IMR-90 (cell line): ENCODE measurements around the gene MAP3K1. TPM values are rescaled to one million over a fixed set of nuclear protein-coding genes. Genes with fewer than 3 reads are reported as not detected.

Source experiments
- ATAC-seq: fragments of 200-7000 bp; cut with Tn5 transposase; 2 replicates; pipeline ENCODE4 v1.9.1; 2020; ENCODE audit warnings: low read depth, mild to moderate bottlenecking, moderate library complexity
- BruUV-seq: library from RNA; stranded (reverse); fragments of 400-500 nt; replicated peaks from 2 replicates; lab custom pipeline; 2021; lab: Mats Ljungman, UMichigan
- CTCF ChIA-PET: fragments of 300-600 bp; formaldehyde crosslinking; extraction: SDS; loops from one replicate; lab custom pipeline; 2021; ENCODE audit warnings: antibody characterized with exemption; lab: Yijun Ruan, JAX
- POLR2A ChIA-PET: fragments of 300-600 bp; sonication (Branson Sonifier 250); formaldehyde crosslinking; loops from one replicate; lab custom pipeline; 2022; ENCODE audit warnings: antibody characterized with exemption; ENCODE audit not compliant: unreplicated experiment; lab: Charles Lee
- DNase-seq: peaks from one replicate; pipeline ENCODE4 v3.0.0; 2013
- H2AFZ ChIP-seq: replicated peaks from 2 replicates; pipeline ENCODE3; 2013; ENCODE audit warnings: low read length, mild to moderate bottlenecking; ENCODE audit not compliant: poor library complexity
- H2AK5ac ChIP-seq: 2 replicates; pipeline ENCODE4 v1.6.1; 2013; ENCODE audit warnings: low read depth, low read length, inconsistent platforms
- H2AK9ac ChIP-seq: replicated peaks from 2 replicates; pipeline ENCODE3; 2013; ENCODE audit warnings: mild to moderate bottlenecking, low read depth, low read length, moderate library complexity; ENCODE audit not compliant: poor library complexity
- H2BK120ac ChIP-seq: 2 replicates; pipeline ENCODE4 v1.6.1; 2013; ENCODE audit warnings: low read depth, low read length, inconsistent platforms
- H2BK15ac ChIP-seq: 3 replicates; pipeline ENCODE4 v1.6.1; 2013; ENCODE audit warnings: low read depth, low read length, inconsistent platforms
- H2BK20ac ChIP-seq: 2 replicates; pipeline ENCODE4 v1.6.1; 2013; ENCODE audit warnings: low read depth, mild to moderate bottlenecking, inconsistent platforms, low read length, moderate library complexity
- H2BK5ac ChIP-seq: 2 replicates; pipeline ENCODE4 v1.6.1; 2013; ENCODE audit warnings: mild to moderate bottlenecking, low read depth, low read length, inconsistent platforms; ENCODE audit not compliant: poor library complexity, severe bottlenecking
- H3K14ac ChIP-seq: replicated peaks from 2 replicates; pipeline ENCODE4 v1.6.1; 2013; ENCODE audit warnings: low read depth, low read length, inconsistent platforms
- H3K18ac ChIP-seq: 2 replicates; pipeline ENCODE4 v1.6.1; 2013; ENCODE audit warnings: low read depth, low read length, control low read depth
- H3K23ac ChIP-seq: 2 replicates; pipeline ENCODE4 v1.6.1; 2013; ENCODE audit warnings: low read depth, low read length, inconsistent platforms
- H3K27ac ChIP-seq: 2 replicates; pipeline ENCODE4 v1.5.1; 2013; ENCODE audit warnings: mild to moderate bottlenecking, control low read depth, low read length; ENCODE audit not compliant: insufficient read depth
- H3K27me3 ChIP-seq: 2 replicates; pipeline ENCODE4 v1.6.1; 2013; ENCODE audit warnings: low read length; ENCODE audit not compliant: control insufficient read depth, insufficient read depth
- H3K36me3 ChIP-seq: 2 replicates; pipeline ENCODE4 v1.6.1; 2013; ENCODE audit warnings: low read length, mixed read lengths; ENCODE audit not compliant: control insufficient read depth, insufficient read depth
- H3K4ac ChIP-seq: 2 replicates; pipeline ENCODE4 v1.6.1; 2013; ENCODE audit warnings: low read depth, low read length, inconsistent platforms
- H3K4me1 ChIP-seq: 2 replicates; pipeline ENCODE4 v1.6.1; 2013; ENCODE audit warnings: low read length, mixed read lengths; ENCODE audit not compliant: control insufficient read depth, insufficient read depth
- H3K4me2 ChIP-seq: 2 replicates; pipeline ENCODE4 v1.6.1; 2013; ENCODE audit warnings: low read depth, mild to moderate bottlenecking, control low read depth, low read length, moderate library complexity
- H3K4me3 ChIP-seq: 2 replicates; pipeline ENCODE4 v1.5.1; 2013; ENCODE audit warnings: low read depth, mild to moderate bottlenecking, control low read depth, low read length, moderate library complexity; ENCODE audit not compliant: insufficient read depth
- H3K56ac ChIP-seq: 2 replicates; pipeline ENCODE4 v1.6.1; 2013; ENCODE audit warnings: low read length, inconsistent platforms; ENCODE audit not compliant: insufficient read depth; ENCODE audit errors: extremely low read depth
- H3K79me1 ChIP-seq, 2 experiments: 2 replicates each; pipeline ENCODE4 v1.6.1; 2013; ENCODE audit warnings: low read length in 2 of 2, inconsistent platforms in 1 of 2, low read depth in 1 of 2
- H3K9ac ChIP-seq: 2 replicates; pipeline ENCODE4 v1.6.1; 2013; ENCODE audit warnings: low read depth, low read length, control low read depth
- H3K9me1 ChIP-seq: 2 replicates; pipeline ENCODE4 v1.6.1; 2013; ENCODE audit warnings: low read length, inconsistent platforms; ENCODE audit not compliant: insufficient read depth
- H3K9me3 ChIP-seq: 2 replicates; pipeline ENCODE4 v1.6.1; 2013; ENCODE audit warnings: low read length; ENCODE audit not compliant: control insufficient read depth, insufficient read depth
- H4K20me1 ChIP-seq: 2 replicates; pipeline ENCODE4 v1.6.1; 2013; ENCODE audit warnings: low read length, inconsistent platforms; ENCODE audit not compliant: insufficient read depth
- H4K5ac ChIP-seq: 2 replicates; pipeline ENCODE4 v1.6.1; 2013; ENCODE audit warnings: mild to moderate bottlenecking, low read depth, low read length, control low read depth
- H4K8ac ChIP-seq, 2 experiments: 2 replicates each; pipeline ENCODE4 v1.6.1; 2013; ENCODE audit warnings: low read depth in 2 of 2, low read length in 2 of 2, control low read depth in 1 of 2, inconsistent platforms in 1 of 2
- H4K91ac ChIP-seq: 2 replicates; pipeline ENCODE4 v1.6.1; 2013; ENCODE audit warnings: low read depth, low read length, inconsistent platforms; ENCODE audit not compliant: insufficient read depth
- BHLHE40 ChIP-seq: fragments of 150-350 bp; IDR thresholded peaks from 2 replicates; pipeline ENCODE4 v1.6.1; 2016; ENCODE audit warnings: mild to moderate bottlenecking, low read depth, low read length
- CEBPB ChIP-seq: IDR thresholded peaks from 2 replicates; pipeline ENCODE4 v1.6.1; 2012; ENCODE audit warnings: low read depth, low read length, improper control_type of control experiment
- CHD1 ChIP-seq: IDR thresholded peaks from 2 replicates; pipeline ENCODE4 v1.6.1; 2012; ENCODE audit warnings: low read depth, low read length, improper control_type of control experiment
- CTCF ChIP-seq: conservative IDR thresholded peaks from 2 replicates; pipeline ENCODE4 v1.5.1; 2012; ENCODE audit warnings: mild to moderate bottlenecking, low read depth, low read length, improper control_type of control experiment
- FOS ChIP-seq: fragments of 150-350 bp; IDR thresholded peaks from 2 replicates; pipeline ENCODE4 v1.6.1; 2016; ENCODE audit warnings: low read depth, low read length
- MAZ ChIP-seq: IDR thresholded peaks from 2 replicates; pipeline ENCODE4 v1.6.1; 2012; ENCODE audit warnings: low read depth, mild to moderate bottlenecking, low read length, improper control_type of control experiment, moderate library complexity, borderline replicate concordance
- MXI1 ChIP-seq: IDR thresholded peaks from 2 replicates; pipeline ENCODE4 v1.6.1; 2012; ENCODE audit warnings: low read depth, mild to moderate bottlenecking, low read length, moderate library complexity, borderline replicate concordance
- NFE2L2 ChIP-seq: fragments of 150-350 bp; IDR thresholded peaks from 2 replicates; pipeline ENCODE4 v1.6.1; 2016; ENCODE audit warnings: low read depth, mild to moderate bottlenecking, low read length
- POLR2A ChIP-seq: IDR thresholded peaks from 2 replicates; pipeline ENCODE4 v1.6.1; 2012; ENCODE audit warnings: mild to moderate bottlenecking, low read depth, low read length
- RAD21 ChIP-seq: IDR thresholded peaks from 2 replicates; pipeline ENCODE4 v1.6.1; 2012; ENCODE audit warnings: low read length, improper control_type of control experiment
- RCOR1 ChIP-seq: IDR thresholded peaks from 2 replicates; pipeline ENCODE4 v1.6.1; 2012; ENCODE audit warnings: mild to moderate bottlenecking, low read length, improper control_type of control experiment; ENCODE audit not compliant: insufficient replicate concordance
- RFX5 ChIP-seq: IDR thresholded peaks from 2 replicates; pipeline ENCODE4 v1.8.0; 2012; ENCODE audit warnings: low read depth, mild to moderate bottlenecking, low read length, moderate library complexity
- SMC3 ChIP-seq: fragments of 150-350 bp; IDR thresholded peaks from 2 replicates; pipeline ENCODE4 v1.6.1; 2016; ENCODE audit warnings: low read depth, mild to moderate bottlenecking, antibody characterized with exemption, low read length, moderate library complexity
- USF2 ChIP-seq: fragments of 150-350 bp; IDR thresholded peaks from 2 replicates; pipeline ENCODE4 v1.6.1; 2017; ENCODE audit warnings: mild to moderate bottlenecking, antibody characterized with exemption, low read length, low read depth
- WGBS, 2 experiments: methylation state at CpG; one replicate each; pipeline versions ENCODE4 v1.1.5 to v1.1.7; 2013; ENCODE audit warnings: missing lambda C conversion rate in 2 of 2; ENCODE audit not compliant: insufficient read length in 1 of 2; ENCODE audit errors: extremely low coverage in 2 of 2; 5-methylcytosine and 5-hydroxymethylcytosine counted together
- dilution Hi-C: fragments of 300-500 bp; cut with HindIII; formaldehyde crosslinking; loops from one replicate; pipeline ENCODE4 v1.14.3; 2018; ENCODE audit warnings: low sequenced_read_pairs; ENCODE audit not compliant: unreplicated experiment
- in situ Hi-C: fragments of 300-500 bp; cut with MboI; formaldehyde crosslinking; loops from 3 replicates; pipeline ENCODE4 v1.14.3; 2019; ENCODE audit warnings: low sequenced_read_pairs, inconsistent platforms, mixed read lengths
- intact Hi-C: fragments of 100-400 bp; cut with micrococcal nuclease; formaldehyde crosslinking; loops from 2 replicates; pipeline ENCODE4 v1.10.0; 2022
- polyA plus RNA-seq, 3 experiments: library from polyadenylated mRNA; depleted of rRNA; stranded (reverse); fragments of >200 nt; gene quantifications; 2 replicates each; pipeline ENCODE4 v1.2.3, GENCODE V29; 2012; ENCODE audit warnings: low replicate concordance in 1 of 3
- total RNA-seq: library from RNA; depleted of rRNA; stranded (reverse); fragments of >200 nt; gene quantifications from 2 replicates; pipeline ENCODE4 v1.2.3, GENCODE V29; 2012
- TF ChIP-seq, protein P1 (sequence below): fragments of 150-350 bp; IDR thresholded peaks from 2 replicates; pipeline ENCODE4 v1.6.1; 2016; ENCODE audit warnings: low read depth, mild to moderate bottlenecking, low read length, moderate library complexity, borderline replicate concordance

MAP3K1 gene
- total and polyA plus RNA-seq, 2 of the 4 experiments (the other 2 are of a cell fraction) = 3.8 to 18.8 TPM

- peak overlapping the region; percentile 61 for H2BK5ac ChIP-seq
- intact Hi-C loops = loop anchor here (1.0 to 10.0 kb wide), 4 partner anchors 356 to 903 kb away; no protein-coding TSS in a partner anchor
- peak overlapping the region; percentile 71; the same call in 1 of the 2 replicates for H3K4me2 ChIP-seq
- whole genome bisulfite sequencing, 2 experiments = no CpG with 5 or more reads among the region's 1 CpG
- H2AFZ ChIP-seq = no peak overlapping the region
- no peak overlapping the region for H3K9ac ChIP-seq
- peak overlapping the region; percentile 86 for H2AK5ac ChIP-seq
- no peak for DNase-seq
- no peaks in the 10 kb centered on the region for H3K36me3 ChIP-seq
- peaks cover 13% of the 10 kb centered on the region for H3K4me1 ChIP-seq
- peak overlapping the region; percentile 51 for H3K23ac ChIP-seq
- in situ Hi-C loops = loop anchor here (5.0 to 10.0 kb wide), 2 partner anchors 566 to 863 kb away; no protein-coding TSS in a partner anchor
- peaks cover 20% of the 10 kb centered on the region for H3K9me1 ChIP-seq
- peak overlapping the region; percentile 59 for H4K91ac ChIP-seq
- peak overlapping the region; percentile 58 to 74; a peak in 3 of 4 replicates for H4K8ac ChIP-seq
- H3K27me3 ChIP-seq = no peaks in the 10 kb centered on the region
- TF ChIP-seq CTCF (no peak), USF2 (no peak), MXI1 (no peak), MAZ (no peak), CEBPB (no peak), POLR2A (no peak), CHD1 (no peak), FOS (no peak), SMC3 (no peak), NFE2L2 (no peak), RAD21 (no peak), RFX5 (no peak), BHLHE40 (no peak), RCOR1 (no peak)
- TF ChIP-seq, protein P1, sequence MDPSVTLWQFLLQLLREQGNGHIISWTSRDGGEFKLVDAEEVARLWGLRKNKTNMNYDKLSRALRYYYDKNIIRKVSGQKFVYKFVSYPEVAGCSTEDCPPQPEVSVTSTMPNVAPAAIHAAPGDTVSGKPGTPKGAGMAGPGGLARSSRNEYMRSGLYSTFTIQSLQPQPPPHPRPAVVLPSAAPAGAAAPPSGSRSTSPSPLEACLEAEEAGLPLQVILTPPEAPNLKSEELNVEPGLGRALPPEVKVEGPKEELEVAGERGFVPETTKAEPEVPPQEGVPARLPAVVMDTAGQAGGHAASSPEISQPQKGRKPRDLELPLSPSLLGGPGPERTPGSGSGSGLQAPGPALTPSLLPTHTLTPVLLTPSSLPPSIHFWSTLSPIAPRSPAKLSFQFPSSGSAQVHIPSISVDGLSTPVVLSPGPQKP = no peak
- H4K5ac ChIP-seq = peak overlapping the region; percentile 65
- H3K9me3 ChIP-seq = no peaks in the 10 kb centered on the region
- ChIA-PET POLR2A (interaction anchor here (0.6 kb wide), 1 partner anchor 736 kb away, joined by 10 read pairs; no protein-coding TSS in a partner anchor), CTCF (interaction anchor here (0.5 to 2.8 kb wide), 10 partner anchors 9 to 638 kb away, joined by 3 to 46 read pairs (median 4); no protein-coding TSS in a partner anchor)
- BruUV-seq = no TSS peak
- H3K27ac ChIP-seq = peak overlapping the region; percentile 28; the same call in 1 of the 2 replicates
- peaks cover 21 to 81% of the 10 kb centered on the region in 2 experiments for H3K79me1 ChIP-seq
- H3K14ac ChIP-seq = peak overlapping the region; percentile 81
- H3K4me3 ChIP-seq = no peak overlapping the region
- peak overlapping the region; percentile 92; the same call in 2 of the 3 replicates for H2BK15ac ChIP-seq
- ATAC-seq = no peak
- dilution Hi-C loops = no loop called here
- H4K20me1 ChIP-seq = peaks cover 62% of the 10 kb centered on the region
- H2BK120ac ChIP-seq = peak overlapping the region; percentile 50
- H2AK9ac ChIP-seq = peak overlapping the region; percentile 25
- peak overlapping the region; percentile 80; the same call in 1 of the 2 replicates for H3K4ac ChIP-seq
- H3K56ac ChIP-seq = no peak overlapping the region
- H3K18ac ChIP-seq = peak overlapping the region; percentile 89
- peak overlapping the region; percentile 81; the same call in 1 of the 2 replicates for H2BK20ac ChIP-seq
These were observed 22.6 kb downstream of the MAP3K1 start for GRCh38 chr5:56837956-56838355.
